H1 (cell line): ENCODE measurements around the gene ST8SIA2. TPM values are rescaled to one million over a fixed set of nuclear protein-coding genes. Genes with fewer than 3 reads are reported as not detected.

Experiments used
- SUZ12 ChIP-seq: fragments of 200-600 bp; sonication (generic); IDR thresholded peaks from 2 replicates; pipeline ENCODE4 v1.6.1; 2012; ENCODE audit warnings: mild to moderate bottlenecking, inconsistent platforms, low read length, moderate library complexity, mixed read lengths
- TEAD4 ChIP-seq: IDR thresholded peaks from 2 replicates; pipeline ENCODE4 v1.6.1; 2012; ENCODE audit warnings: low read depth, low read length, inconsistent platforms, mixed read lengths
- polyA plus RNA-seq, 7 experiments: library from polyadenylated mRNA; depleted of rRNA in 3 of 7; stranded (reverse) in 5 of 7; unstranded in 2 of 7; fragments of >200 nt in 5 of 7; fragments of 200-250 nt in 2 of 7; gene quantifications; 1 replicate in 5 of 7; 2 replicates in 1 of 7; 4 replicates in 1 of 7; pipeline versions ENCODE4 v1.2.1 to v1.2.3, GENCODE V29; 2011 to 2013; ENCODE audit warnings: missing spikeins in 2 of 7, mixed read lengths in 2 of 7
- total RNA-seq: library from RNA; stranded (reverse); fragmentation: NEBNext Ultra II Directional; extraction: Animal tissue kit (Norgen Biotek cat#: 25700); gene quantifications from 2 replicates; pipeline ENCODE4 v1.2.1, GENCODE V29; 2021
- TF ChIP-seq, protein P1 (sequence below): fragments of 300-600 bp; sonication (generic); IDR thresholded peaks from 2 replicates; pipeline ENCODE4 v1.7.1; 2012; ENCODE audit warnings: low read length, moderate library complexity, mild to moderate bottlenecking, inconsistent platforms; ENCODE audit not compliant: insufficient replicate concordance
- TF ChIP-seq, protein P2 (sequence below): IDR thresholded peaks from 2 replicates; pipeline ENCODE4 v1.6.1; 2012; ENCODE audit warnings: inconsistent platforms

The ST8SIA2 gene
- total and polyA plus RNA-seq, 2 of the 8 experiments (the other 6 are each of a cell fraction or from before 2014, with no cell fraction given): 3.0 to 4.5 TPM

DNA sequence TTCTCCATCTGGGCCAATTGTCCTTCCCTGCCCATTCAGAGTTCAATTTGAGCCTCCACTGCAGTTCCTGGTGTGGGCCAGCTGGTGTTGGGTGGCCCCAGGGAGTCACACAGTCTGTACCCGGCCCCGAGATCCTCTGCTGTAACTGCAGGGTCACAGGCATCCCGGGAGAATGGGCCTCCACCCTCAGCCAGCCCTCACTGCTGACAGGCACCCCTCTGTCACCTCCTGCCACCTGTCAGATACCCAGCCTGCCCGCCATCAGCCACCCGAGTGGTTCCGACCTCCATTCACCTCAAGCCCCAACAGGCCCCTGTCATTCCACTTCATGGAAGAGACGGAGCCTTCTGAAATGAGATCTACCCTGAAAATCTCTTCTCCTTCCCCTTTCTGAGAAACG is 73.2 kb downstream of the ST8SIA2 start (continued):
- TF ChIP-seq, protein P1, sequence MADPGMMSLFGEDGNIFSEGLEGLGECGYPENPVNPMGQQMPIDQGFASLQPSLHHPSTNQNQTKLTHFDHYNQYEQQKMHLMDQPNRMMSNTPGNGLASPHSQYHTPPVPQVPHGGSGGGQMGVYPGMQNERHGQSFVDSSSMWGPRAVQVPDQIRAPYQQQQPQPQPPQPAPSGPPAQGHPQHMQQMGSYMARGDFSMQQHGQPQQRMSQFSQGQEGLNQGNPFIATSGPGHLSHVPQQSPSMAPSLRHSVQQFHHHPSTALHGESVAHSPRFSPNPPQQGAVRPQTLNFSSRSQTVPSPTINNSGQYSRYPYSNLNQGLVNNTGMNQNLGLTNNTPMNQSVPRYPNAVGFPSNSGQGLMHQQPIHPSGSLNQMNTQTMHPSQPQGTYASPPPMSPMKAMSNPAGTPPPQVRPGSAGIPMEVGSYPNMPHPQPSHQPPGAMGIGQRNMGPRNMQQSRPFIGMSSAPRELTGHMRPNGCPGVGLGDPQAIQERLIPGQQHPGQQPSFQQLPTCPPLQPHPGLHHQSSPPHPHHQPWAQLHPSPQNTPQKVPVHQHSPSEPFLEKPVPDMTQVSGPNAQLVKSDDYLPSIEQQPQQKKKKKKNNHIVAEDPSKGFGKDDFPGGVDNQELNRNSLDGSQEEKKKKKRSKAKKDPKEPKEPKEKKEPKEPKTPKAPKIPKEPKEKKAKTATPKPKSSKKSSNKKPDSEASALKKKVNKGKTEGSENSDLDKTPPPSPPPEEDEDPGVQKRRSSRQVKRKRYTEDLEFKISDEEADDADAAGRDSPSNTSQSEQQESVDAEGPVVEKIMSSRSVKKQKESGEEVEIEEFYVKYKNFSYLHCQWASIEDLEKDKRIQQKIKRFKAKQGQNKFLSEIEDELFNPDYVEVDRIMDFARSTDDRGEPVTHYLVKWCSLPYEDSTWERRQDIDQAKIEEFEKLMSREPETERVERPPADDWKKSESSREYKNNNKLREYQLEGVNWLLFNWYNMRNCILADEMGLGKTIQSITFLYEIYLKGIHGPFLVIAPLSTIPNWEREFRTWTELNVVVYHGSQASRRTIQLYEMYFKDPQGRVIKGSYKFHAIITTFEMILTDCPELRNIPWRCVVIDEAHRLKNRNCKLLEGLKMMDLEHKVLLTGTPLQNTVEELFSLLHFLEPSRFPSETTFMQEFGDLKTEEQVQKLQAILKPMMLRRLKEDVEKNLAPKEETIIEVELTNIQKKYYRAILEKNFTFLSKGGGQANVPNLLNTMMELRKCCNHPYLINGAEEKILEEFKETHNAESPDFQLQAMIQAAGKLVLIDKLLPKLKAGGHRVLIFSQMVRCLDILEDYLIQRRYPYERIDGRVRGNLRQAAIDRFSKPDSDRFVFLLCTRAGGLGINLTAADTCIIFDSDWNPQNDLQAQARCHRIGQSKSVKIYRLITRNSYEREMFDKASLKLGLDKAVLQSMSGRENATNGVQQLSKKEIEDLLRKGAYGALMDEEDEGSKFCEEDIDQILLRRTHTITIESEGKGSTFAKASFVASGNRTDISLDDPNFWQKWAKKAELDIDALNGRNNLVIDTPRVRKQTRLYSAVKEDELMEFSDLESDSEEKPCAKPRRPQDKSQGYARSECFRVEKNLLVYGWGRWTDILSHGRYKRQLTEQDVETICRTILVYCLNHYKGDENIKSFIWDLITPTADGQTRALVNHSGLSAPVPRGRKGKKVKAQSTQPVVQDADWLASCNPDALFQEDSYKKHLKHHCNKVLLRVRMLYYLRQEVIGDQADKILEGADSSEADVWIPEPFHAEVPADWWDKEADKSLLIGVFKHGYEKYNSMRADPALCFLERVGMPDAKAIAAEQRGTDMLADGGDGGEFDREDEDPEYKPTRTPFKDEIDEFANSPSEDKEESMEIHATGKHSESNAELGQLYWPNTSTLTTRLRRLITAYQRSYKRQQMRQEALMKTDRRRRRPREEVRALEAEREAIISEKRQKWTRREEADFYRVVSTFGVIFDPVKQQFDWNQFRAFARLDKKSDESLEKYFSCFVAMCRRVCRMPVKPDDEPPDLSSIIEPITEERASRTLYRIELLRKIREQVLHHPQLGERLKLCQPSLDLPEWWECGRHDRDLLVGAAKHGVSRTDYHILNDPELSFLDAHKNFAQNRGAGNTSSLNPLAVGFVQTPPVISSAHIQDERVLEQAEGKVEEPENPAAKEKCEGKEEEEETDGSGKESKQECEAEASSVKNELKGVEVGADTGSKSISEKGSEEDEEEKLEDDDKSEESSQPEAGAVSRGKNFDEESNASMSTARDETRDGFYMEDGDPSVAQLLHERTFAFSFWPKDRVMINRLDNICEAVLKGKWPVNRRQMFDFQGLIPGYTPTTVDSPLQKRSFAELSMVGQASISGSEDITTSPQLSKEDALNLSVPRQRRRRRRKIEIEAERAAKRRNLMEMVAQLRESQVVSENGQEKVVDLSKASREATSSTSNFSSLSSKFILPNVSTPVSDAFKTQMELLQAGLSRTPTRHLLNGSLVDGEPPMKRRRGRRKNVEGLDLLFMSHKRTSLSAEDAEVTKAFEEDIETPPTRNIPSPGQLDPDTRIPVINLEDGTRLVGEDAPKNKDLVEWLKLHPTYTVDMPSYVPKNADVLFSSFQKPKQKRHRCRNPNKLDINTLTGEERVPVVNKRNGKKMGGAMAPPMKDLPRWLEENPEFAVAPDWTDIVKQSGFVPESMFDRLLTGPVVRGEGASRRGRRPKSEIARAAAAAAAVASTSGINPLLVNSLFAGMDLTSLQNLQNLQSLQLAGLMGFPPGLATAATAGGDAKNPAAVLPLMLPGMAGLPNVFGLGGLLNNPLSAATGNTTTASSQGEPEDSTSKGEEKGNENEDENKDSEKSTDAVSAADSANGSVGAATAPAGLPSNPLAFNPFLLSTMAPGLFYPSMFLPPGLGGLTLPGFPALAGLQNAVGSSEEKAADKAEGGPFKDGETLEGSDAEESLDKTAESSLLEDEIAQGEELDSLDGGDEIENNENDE: no peak
- TF ChIP-seq, protein P2, sequence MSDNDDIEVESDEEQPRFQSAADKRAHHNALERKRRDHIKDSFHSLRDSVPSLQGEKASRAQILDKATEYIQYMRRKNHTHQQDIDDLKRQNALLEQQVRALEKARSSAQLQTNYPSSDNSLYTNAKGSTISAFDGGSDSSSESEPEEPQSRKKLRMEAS: no peak
- TF ChIP-seq TEAD4: no peak
- no peak for TF ChIP-seq SUZ12
